T-helper 22 cell (primary cell): ENCODE measurements around the gene ARHGEF10L.
"Not testable (repeated sequence)": the region's sequence is repeated elsewhere in the genome, so short reads cannot be mapped to it uniquely, and the experiment has no call there.

Source experiments
- DNase-seq: peaks from one replicate; pipeline ENCODE4 v3.0.0-alpha.2; 2020; ENCODE audit warnings: low read depth

The ARHGEF10L gene, protein sequence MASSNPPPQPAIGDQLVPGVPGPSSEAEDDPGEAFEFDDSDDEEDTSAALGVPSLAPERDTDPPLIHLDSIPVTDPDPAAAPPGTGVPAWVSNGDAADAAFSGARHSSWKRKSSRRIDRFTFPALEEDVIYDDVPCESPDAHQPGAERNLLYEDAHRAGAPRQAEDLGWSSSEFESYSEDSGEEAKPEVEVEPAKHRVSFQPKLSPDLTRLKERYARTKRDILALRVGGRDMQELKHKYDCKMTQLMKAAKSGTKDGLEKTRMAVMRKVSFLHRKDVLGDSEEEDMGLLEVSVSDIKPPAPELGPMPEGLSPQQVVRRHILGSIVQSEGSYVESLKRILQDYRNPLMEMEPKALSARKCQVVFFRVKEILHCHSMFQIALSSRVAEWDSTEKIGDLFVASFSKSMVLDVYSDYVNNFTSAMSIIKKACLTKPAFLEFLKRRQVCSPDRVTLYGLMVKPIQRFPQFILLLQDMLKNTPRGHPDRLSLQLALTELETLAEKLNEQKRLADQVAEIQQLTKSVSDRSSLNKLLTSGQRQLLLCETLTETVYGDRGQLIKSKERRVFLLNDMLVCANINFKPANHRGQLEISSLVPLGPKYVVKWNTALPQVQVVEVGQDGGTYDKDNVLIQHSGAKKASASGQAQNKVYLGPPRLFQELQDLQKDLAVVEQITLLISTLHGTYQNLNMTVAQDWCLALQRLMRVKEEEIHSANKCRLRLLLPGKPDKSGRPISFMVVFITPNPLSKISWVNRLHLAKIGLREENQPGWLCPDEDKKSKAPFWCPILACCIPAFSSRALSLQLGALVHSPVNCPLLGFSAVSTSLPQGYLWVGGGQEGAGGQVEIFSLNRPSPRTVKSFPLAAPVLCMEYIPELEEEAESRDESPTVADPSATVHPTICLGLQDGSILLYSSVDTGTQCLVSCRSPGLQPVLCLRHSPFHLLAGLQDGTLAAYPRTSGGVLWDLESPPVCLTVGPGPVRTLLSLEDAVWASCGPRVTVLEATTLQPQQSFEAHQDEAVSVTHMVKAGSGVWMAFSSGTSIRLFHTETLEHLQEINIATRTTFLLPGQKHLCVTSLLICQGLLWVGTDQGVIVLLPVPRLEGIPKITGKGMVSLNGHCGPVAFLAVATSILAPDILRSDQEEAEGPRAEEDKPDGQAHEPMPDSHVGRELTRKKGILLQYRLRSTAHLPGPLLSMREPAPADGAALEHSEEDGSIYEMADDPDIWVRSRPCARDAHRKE (N-terminal part only)

DNA sequence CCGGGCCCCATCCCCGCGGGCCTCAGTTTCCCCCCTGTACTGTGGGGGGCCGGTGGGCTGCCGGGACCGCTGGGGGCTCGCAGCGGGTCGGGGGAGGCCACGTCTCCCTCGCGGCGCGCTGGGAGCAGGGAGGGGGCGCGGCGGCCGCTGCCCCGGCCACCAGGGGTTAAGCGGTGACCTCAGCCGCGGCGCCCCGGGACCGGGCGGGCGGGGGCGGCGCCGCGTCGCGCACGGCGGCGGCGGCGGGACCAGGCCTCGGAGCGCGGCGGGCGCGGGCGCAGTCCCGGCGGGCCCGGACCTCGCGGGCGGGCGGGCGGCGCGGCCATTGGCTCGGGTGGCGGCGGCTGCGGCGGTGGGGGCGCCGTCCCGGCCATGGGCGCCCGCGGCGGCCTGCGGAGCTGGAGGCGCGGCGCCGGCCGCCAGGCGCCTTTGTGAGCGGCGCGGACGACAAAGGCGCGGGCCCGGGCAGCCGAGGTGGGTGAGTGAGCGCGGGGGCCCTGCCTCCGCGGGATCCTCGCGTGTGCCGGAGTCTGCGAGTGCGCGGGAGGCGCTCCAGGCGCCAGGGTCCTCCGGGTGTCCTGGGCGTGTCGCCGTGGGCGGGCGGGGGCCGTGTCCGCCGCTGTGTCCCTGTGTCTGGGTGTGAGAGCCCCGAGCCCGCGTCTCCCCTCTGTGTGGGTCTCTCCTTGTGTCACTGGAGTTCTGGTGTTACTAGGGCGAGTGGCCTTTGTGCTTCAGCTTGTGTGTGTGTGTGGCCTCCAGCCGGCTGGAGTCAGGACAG, at the start of gene ARHGEF10L:
ARHGEF10L (plus strand) TSS at position 222 of the 778 bp plus-strand sequence. CDS start 40,898 bp downstream, outside the sequence.
- no peak for DNase-seq

DNA sequence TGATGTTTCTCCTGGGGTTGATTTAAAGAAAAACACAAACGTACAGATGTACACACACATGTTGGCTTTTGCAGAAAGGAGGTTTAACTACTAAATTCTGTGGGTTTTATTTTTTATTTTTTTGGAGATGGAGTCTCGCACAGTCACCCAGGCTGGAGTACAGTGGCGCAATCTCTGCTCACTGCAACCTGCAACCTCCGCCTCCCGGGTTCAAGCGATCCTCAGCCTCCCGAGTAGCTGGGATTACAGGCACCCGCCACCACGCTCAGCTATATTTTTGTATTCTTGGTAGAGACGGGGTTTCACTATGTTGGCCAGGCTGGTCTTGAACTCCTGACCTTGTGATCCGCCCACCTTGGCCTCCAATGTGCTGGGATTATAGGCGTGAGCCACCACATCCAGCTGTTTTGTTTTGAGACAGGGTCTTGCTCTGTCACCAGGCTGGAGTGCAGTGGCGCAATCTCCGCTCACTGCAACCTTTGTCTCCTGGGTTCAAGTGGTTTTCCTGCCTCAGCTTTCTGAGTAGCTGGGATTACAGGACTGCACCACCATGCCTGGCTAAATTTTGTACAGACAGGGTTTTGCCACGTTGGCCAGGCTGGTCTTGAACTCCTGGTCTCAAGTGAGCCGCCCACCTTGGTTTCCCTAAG, 49.6 kb upstream of the ARHGEF10L start:
- not testable (repeated sequence) for DNase-seq

DNA sequence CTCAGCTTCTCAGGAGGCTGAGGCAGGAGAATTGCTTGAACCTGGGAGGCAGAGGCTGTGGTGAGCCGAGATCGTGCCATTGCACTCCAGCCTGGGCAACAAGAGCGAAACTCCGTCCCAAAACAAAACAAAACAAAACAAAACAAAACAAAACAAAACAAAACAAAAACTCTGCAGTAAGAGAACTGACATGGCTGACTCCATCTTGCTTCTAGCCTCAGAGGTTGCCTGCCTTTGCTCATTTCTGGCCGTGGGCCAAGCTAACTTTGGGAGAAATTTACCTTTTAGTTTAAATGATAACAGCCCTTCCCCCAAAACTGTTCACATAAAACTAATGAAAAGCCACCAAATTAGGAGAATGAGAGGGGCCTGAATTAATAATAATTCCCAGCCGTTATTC, 48.8 kb upstream of the ARHGEF10L start:
- not testable (repeated sequence) for DNase-seq

DNA sequence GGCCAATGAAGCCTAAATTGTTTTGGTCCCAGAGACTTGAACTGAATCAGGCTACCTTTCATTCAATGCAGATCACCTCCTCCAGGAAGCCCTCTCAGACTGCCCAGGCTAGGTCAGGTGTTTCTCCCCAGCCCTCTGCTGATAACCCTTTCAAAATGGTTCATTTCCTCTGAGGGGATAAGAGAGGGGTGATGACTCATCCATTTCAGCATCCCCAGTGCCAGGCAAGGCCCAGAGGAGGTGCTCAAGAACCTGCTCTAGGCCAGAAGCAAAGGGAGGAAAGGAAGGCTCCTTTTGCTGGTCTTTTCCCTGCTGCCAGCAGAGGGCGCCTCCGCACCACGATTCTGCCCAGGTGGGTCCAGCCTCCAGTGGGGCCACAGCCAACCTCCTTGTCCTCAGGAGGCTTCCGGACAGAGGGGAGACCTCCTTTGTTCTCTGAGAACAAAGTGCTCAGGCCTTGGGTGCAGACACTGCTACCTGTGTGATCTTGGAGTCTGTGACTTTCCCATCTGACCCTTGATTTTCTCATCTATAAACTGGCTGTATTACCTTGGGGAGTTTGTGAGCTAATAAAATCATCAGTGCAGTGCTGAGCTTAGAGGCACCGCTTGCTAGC, 45.3 kb upstream of the ARHGEF10L start:
- DNase-seq, result no peak

DNA sequence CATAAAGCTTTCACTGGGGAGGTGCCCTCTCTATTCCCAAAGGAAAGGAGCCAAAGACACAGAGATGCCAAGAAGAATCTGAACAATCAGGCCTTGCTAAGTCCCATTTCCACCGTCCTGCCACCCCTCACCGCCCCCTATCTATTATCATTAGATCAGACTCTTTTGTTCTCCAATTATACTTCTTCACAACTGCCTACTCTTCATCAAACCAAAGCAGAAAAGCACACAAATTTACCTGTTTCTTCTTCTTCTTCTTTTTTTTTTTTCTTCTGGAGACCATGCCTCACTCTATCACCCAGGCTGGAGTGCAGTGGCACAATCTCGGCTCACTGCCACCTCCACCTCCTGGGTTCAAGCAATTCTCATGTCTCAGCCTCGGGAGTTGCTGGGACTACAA, 43.1 kb upstream of the ARHGEF10L start:
- DNase-seq, result no peak

DNA sequence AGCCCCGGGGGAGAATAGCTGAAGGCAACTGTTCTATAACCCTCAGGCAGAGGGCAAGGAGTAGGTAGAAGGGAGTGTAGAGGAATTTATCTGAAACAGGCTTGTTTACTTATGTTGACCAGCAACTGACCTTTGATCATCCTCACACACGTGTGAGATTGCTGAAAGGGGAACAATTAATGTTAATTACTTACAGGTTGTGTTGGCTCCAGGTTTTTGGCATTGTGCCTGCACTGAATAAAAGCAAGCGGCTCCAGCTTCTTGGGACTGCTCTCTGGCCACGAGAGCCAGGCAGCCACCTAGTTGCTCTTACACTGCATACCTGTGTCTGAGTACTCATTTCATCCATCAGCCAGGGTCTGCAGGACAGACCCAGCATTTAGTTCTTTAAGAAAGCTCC, 41.3 kb upstream of the ARHGEF10L start:
- DNase-seq, result no peak

DNA sequence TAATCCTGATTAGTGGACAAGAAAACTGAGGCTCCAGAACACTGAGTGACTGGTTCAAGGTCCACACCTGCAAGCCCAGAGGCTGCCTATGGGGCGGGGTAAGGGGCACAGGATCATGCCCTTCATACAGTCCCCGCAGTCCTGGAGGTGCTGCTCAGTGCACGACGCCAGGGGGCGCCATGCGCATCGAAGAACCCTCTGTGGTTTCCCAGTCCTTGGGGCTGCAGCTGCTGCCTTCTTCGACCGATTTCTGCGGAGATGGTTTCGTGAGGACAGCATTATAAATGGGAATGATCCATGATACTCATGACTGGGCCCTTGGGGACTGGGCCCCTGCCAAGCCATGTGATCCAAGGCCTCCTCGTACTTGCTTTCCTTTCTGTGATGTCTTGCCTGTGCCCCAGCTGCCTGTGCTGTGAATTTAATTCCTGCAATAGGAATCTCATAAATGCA, 37.1 kb upstream of the ARHGEF10L start:
- no peak for DNase-seq

DNA sequence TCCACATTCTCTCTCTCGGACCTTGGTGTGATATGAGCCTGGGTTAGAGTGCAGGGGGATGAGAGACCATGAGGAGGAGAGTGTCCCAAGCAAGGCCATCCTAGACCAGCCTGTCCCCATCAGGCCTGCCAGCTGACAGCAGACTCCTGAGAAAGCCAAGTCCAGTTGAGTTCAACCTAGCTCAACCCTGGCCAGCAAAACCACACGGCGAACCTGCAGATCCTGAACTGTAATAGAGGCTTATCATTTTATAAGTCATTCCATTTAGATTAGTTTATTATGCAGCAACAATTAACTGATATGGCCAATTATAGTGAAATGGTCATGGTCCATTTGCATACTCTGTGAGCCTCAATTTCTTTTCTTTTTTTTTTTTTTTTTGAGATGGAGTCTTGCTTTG, 36.4 kb upstream of the ARHGEF10L start:
- no peak for DNase-seq

DNA sequence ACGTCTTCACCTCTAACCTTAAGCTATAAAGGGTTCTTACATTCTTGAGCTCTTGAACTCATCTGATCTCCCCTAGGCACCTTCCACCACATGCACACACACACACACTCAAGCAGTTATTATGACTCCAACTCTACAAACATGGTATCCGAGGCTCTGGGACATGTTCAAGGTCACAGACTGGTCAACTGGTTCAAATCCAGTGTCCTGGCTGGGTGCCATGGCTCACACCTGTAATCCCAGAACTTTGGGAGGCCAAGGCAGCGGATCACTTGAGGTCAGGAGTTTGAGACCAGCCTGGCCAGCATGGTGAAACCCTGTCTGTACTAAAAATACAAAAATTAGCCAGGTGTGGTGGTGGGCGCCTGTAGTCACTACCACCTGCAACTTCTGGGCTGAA, 32.3 kb upstream of the ARHGEF10L start:
- DNase-seq, result not testable (repeated sequence)

DNA sequence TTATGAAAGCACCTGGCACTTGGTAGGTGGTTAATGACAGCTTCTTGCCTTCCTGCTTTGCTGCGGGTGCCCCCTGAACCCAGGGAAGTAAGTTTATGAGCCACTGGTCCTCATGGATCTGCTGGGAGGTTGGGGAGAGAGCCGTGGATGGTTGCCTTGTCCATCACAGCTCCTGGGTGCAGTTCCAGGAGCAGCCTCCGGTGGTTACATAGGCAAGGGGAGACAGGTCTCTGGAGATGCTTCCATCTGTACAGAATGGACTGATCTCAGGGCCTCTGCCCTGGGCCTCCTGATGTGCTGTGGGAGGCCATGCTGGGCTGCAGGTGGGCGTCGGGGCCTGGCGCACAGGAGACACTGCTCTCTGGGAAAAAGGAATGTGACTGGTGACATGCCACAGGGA, 31.6 kb upstream of the ARHGEF10L start:
- DNase-seq, result no peak

DNA sequence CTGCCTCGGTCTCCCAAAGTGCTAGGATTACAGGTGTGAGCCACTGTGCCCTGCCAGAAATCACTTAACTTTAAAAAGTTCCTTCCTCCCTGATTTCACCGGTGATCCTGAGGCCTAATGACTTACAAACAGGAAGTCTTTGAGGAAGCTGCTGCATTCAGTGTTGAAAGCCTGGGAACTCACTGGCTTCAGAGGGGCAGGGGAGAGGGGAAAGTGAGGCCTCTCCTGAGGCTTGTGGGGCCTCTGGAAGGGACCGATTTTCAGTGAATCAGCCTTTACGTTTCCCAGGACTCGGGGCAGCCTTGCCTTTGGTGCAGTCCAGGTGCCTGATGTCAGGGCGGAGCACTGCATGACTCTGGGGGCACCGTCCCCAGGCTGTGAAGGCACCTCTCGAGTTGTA, 30.1 kb upstream of the ARHGEF10L start:
- no peak for DNase-seq

DNA sequence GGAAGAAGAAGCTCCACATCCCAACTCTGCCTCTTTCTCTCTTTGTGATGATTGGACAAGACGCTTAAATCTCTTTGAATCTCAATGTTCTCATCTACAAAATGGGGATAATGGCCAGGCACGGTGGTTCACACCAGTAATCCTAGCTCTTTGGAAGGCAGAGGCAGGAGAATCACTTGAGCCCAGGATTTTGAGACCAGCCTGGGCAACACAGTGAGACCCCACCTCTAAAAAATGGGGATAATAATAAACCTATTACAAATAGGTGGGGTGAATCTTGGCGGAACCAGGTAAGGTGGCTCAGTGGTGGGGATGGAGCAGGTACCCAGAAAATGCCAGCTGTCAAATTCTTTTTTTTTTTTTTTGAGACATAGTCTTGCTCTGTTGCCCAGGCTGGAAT, 29.4 kb upstream of the ARHGEF10L start:
- no peak for DNase-seq

DNA sequence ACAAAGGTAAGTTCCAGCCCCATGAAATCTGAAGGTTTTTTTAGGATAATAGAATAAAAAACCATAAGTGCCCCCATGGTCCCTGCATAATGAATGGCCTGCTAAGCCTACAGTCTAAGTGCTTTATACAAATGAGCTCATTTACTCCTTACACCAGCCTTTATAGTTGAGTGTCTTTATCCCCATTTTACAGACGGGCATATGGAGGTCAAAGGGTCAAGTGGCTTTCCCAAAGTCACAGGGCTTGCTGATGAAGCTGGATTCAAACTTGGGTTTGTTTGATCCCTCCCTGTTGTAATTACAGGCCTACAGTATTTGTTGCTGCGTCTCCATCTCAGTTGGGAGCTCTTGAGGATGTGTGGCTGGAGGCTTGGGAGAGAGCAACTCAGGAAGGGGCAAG, 28.3 kb upstream of the ARHGEF10L start:
- DNase-seq, result no peak

DNA sequence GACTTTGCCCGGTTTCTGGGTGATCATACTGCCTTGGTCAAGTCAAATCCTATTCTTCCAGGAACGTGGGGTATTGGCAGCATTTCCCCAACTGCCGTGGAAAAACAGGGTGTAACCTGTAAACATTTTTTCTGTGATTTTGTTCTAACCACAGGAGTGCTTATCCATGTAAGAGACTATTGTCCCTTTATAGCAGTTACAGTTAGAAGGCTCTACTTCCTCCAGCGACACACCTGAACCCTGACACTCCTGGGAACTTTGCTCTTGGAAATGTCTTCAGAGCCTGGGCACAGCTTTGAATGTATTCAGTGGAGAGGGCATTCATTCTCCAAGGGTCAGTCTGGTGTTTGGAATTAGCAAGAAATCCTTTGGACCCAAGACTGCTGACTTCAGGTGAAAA, 26.4 kb upstream of the ARHGEF10L start:
- DNase-seq, result no peak

DNA sequence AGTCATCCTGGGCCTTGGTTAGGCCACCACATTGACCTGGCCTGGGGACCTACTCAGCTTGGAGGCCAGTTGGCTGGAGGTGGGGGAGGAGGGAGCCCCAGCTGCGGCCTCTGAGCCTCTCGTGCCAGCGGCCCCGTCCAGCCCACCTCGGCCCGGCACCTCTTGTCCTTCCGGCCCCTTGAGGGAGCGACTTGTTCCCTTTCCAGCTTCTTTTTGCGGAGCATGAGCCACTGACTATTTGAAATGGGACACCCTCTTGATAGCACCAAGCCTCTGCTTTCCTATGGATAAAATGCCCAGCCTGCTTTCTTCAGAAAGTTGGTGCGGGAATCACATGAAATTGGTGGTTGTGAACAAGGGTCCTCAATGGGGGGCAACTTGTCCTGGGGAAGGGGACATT, 24.7 kb upstream of the ARHGEF10L start:
- no peak for DNase-seq

DNA sequence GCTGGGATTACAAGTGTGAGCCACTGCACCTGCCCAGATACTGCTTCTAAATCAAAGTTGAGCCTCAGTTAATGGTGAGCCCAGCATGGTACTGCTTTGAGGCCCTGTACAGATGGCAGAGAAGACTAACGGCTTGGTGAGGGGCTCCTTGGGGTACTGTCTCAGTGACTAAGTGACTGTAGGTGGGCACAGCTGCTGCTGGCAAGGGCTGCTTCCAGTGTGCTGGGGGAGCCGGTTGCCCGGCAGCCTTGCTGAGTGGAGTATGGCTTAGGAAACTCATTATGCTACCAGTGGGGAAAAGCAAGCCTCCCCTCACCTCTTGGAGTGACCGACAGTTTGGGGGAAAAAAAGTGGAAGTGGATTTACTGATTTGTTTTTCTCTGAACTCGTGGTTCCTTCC, 23.6 kb upstream of the ARHGEF10L start:
- no peak for DNase-seq

DNA sequence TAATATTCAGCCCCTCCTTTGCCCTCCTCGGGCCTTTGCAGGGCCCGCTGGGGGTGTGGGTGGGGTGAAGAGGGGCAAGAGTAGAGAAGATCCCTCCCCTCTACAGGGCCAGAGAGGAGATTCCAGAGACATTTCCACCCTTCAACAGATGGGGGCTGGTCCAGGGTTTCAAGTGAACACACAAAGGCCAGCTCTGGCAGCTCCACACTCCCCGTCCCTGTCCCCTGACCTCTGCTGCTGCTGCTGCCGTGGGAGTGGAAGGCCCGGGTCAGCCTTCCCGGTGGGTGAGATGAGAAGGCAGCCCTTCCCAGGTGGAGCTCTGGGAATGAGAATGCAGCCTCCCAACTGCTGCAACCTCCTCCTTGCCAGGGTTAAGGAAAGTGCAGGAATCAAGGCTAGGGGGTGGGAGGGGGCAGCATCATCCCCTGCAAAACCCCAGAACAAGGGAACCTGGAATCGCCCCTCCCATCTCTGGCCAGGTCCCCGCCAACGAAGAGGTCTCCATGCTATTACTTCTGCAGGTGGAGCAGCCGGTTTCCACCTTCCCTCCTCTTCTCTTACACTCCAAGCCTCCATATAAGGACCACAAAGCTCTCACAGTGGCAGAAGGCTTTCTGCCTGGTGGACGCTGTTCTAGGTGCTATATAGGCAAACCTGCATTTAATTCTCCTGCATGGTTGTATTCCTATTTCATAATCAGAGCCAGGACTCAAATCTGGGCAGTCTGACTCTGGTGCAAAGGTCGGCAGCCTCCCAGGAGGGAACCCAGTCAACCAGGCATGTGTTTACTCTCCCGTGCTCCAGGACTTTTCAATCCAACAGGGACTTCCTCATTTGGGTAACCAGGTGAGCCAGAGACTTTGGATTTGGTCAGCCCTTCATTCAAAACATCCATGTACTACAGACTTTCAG, 22.9 kb upstream of the ARHGEF10L start:
- DNase-seq, result no peak

DNA sequence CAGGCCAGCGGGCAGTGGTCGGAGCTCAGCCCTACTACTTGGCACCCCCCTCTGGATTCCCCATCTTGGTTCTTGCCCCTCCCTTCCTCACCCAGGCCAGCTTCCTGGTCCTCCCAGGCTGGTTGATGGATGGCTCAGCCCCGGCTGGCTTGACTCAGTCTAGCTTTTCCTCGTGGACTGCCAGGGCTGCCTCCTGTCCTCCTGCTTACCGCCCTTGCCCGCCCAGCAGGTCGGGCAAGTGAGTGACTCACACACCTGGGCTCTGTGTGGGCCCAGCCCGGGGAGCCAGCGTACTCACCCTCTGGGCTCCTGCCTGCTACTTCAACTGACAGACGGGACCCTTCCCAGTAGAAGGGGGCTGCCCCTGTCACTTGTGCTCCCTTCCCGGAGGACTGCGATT, 19.5 kb upstream of the ARHGEF10L start:
- DNase-seq, result no peak
